Vagina (tissue), 2 donors: Measurements from ENCODE around the gene ZSWIM6.

Source experiments
- CTCF ChIP-seq, 3 experiments: fragments of 450-650 bp in 2 of 3; fragments of 200-600 bp in 1 of 3; sonication (generic) in 1 of 3; IDR thresholded peaks; one replicate each; pipeline ENCODE4 v1.5.1; 2017 to 2019; ENCODE audit warnings: antibody characterized with exemption in 3 of 3, mild to moderate bottlenecking in 2 of 3, moderate library complexity in 2 of 3
- POLR2AphosphoS5 ChIP-seq, 2 donors: sonication (generic); formaldehyde crosslinking; IDR thresholded peaks; one replicate each; pipeline ENCODE4 v1.9.0; 2017; ENCODE audit warnings: antibody characterized with exemption in 2 of 2, mild to moderate bottlenecking in 2 of 2, low read depth in 1 of 2; ENCODE audit not compliant: insufficient read depth in 1 of 2

- TF ChIP-seq CTCF (IDR thresholded peaks at IDR 0.05) (no peak), POLR2AphosphoS5 (IDR thresholded peaks at IDR 0.05; ENCODE audit: insufficient read depth in 1 of 2, low read depth in 1 of 2) (no peak)
Measured at GRCh38 chr5:61347080-61347479, 15.0 kb downstream of the ZSWIM6 start.
